Ovary (tissue), 9 donors: ENCODE data around the gene OR10J1. TPM values are rescaled to one million over a fixed set of nuclear protein-coding genes. Genes with fewer than 3 reads are reported as not detected.

Experiments
- DNase-seq, 5 donors: peaks; one replicate each; pipeline ENCODE4 v3.0.0-alpha.2; 2019 to 2020
- H3K27ac ChIP-seq, 2 donors: fragments of 200-600 bp; one replicate each; pipeline versions ENCODE4 v1.5.1 to v1.8.0; 2019 to 2022
- H3K27me3 ChIP-seq: fragments of 200-600 bp; one replicate; pipeline ENCODE4 v1.8.0; 2022
- H3K36me3 ChIP-seq: fragments of 200-600 bp; sonication (generic); one replicate; pipeline ENCODE4 v1.5.1; 2019
- H3K4me1 ChIP-seq: one replicate; pipeline ENCODE4 v1.8.1; 2013; ENCODE audit warnings: mild to moderate bottlenecking, moderate library complexity; ENCODE audit not compliant: insufficient read depth
- H3K4me3 ChIP-seq: fragments of 200-600 bp; sonication (generic); one replicate; pipeline ENCODE4 v1.5.1; 2017
- H3K9me3 ChIP-seq, 2 donors: fragments of 200-600 bp in 1 of 2; sonication (generic) in 1 of 2; one replicate each; pipeline versions ENCODE4 v1.5.1 to v1.8.1; 2013 to 2019; ENCODE audit warnings: mild to moderate bottlenecking in 1 of 2, moderate library complexity in 1 of 2
- EP300 ChIP-seq: sonication (generic); formaldehyde crosslinking; IDR thresholded peaks from one replicate; pipeline ENCODE4 v1.6.1; 2017; ENCODE audit warnings: antibody characterized with exemption
- POLR2A ChIP-seq: fragments of 450-650 bp; IDR thresholded peaks from one replicate; pipeline ENCODE4 v1.6.1; 2017; ENCODE audit warnings: antibody characterized with exemption, mild to moderate bottlenecking, moderate library complexity
- WGBS, 3 donors: extraction: QIAGEN DNeasy Blood & Tissue Kit in 1 of 3; methylation state at CpG; one replicate each; pipeline versions ENCODE4 v1.1.5 to v1.1.7; 2013 to 2017; 5-methylcytosine and 5-hydroxymethylcytosine counted together
- intact Hi-C, 4 donors: fragments of 100-400 bp; cut with DNase I; formaldehyde crosslinking; loops; one replicate each; pipeline versions ENCODE4 v1.11.0 to v1.15.1; 2022 to 2023
- polyA plus RNA-seq, 2 donors: library from polyadenylated mRNA; stranded (reverse); fragments of 200-250 nt in 1 of 2; fragments of 350-450 nt in 1 of 2; fragmentation: Illumina TruSeq in 1 of 2; extraction: RNeasy Lipid Tissue Mini Kit (QIAGEN cat#74804) in 1 of 2; gene quantifications; one replicate each; pipeline ENCODE4 v1.2.3, GENCODE V29; 2013 to 2014
- total RNA-seq, 7 donors: library from RNA; depleted of rRNA in 2 of 7; stranded (reverse); fragments of >200 nt in 2 of 7; fragmentation: NEBNext Ultra II Directional in 3 of 7; extraction: Animal tissue kit (Norgen Biotek cat#: 25700) in 3 of 7; gene quantifications; one replicate each; pipeline versions ENCODE4 v1.1.0 to v1.2.4, GENCODE V29; 2016 to 2023
- TF ChIP-seq, protein P1 (sequence below), 3 donors: fragments of 450-650 bp in 2 of 3; fragments of 200-600 bp in 1 of 3; IDR thresholded peaks; one replicate each; pipeline versions ENCODE4 v1.5.1 to v1.8.0; 2016 to 2022; ENCODE audit warnings: antibody characterized with exemption in 3 of 3, mild to moderate bottlenecking in 1 of 3
- donor health status: DM: no; HTN: no; CAD: no; lungs with moderate emphysema.
- donor health status: DM: no; HTN: no; CAD: no.
- donor health status: Bipolar disorder and iron deficiency.
- donor health status: DM: yes; HTN: yes; CAD: no.
- donor health status: DM: no; HTN: no; CAD: no.
- donor health status: DM: yes; HTN: yes; CAD: no.

OR10J1 gene
- total and polyA plus RNA-seq, 9 donors = not detected

DNA sequence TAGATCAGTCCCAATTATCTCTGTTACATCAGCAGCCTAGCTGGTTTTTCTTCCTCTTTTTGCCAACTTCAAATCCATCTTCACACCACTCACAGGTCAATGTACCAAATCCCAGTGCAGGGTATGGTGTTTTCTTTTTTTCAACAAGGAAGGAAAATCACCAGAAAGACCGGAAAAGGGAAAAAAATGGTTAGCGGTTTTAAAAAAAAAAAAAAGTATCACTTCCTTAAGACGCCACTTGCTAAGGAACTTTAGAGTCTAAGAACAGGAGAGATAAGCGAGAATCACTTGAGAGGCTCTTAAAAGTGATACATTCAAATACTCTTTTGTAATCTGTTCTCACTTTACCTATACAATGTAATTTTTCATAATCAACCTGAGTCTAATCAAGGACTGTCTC lies 3.1 kb upstream of the OR10J1 start:
- Histone ChIP-seq H3K36me3 (no peaks in the 10 kb centered on the region), H3K27me3 (no peaks in the 10 kb centered on the region), H3K4me3 (no peak overlapping the region), H3K27ac (no peak overlapping the region), H3K4me1 (no peaks in the 10 kb centered on the region), H3K9me3 (no peaks in the 10 kb centered on the region)
- WGBS, 3 donors = 62 to 76% (median 65%) methylated on average over 4 of the region's 4 CpGs
- intact Hi-C loops = no loop called here
- no peak for DNase-seq
- TF ChIP-seq EP300 (no peak), POLR2A (no peak)
- TF ChIP-seq, protein P1, sequence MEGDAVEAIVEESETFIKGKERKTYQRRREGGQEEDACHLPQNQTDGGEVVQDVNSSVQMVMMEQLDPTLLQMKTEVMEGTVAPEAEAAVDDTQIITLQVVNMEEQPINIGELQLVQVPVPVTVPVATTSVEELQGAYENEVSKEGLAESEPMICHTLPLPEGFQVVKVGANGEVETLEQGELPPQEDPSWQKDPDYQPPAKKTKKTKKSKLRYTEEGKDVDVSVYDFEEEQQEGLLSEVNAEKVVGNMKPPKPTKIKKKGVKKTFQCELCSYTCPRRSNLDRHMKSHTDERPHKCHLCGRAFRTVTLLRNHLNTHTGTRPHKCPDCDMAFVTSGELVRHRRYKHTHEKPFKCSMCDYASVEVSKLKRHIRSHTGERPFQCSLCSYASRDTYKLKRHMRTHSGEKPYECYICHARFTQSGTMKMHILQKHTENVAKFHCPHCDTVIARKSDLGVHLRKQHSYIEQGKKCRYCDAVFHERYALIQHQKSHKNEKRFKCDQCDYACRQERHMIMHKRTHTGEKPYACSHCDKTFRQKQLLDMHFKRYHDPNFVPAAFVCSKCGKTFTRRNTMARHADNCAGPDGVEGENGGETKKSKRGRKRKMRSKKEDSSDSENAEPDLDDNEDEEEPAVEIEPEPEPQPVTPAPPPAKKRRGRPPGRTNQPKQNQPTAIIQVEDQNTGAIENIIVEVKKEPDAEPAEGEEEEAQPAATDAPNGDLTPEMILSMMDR (IDR thresholded peaks at IDR 0.05) = no peak

DNA sequence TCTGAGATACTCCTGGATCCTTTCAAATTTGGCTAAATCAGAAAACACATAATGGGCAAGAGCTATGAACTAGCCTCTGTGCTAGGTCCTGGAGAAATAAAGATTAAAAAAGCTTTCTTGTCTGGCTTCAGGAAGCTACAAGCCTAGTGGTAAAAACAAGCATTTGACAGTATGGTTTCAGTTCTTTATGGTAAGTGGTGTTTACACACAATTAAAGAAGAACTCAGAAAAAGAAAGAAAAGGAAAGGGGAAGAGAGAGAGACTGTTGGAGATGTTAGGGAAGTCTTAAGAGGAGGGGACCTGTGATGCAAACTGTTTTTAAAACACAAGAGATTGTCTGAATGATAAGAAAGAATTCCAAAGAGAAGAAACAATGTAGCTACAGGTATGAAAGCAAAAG lies 1.8 kb downstream of the OR10J1 start:
- H3K9me3 ChIP-seq = no peaks in the 10 kb centered on the region

DNA sequence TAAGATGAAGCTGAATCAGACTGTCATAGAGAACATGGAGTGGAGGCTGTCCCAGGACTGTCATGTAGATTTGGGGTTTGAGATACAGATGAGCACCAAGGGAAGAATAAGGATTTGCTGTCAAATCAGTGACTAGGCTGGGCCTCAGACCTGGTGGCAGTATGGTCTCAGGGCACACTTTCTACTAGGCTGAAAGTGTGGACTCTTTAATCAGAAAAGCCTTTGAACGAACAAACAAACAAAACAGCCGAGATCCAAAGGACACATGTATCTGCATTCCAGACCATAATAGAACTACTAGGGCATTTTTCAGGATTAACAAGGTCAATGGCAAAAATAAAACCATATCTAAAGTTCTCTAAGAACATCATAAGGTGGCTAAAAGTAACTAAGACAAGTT lies 2.9 kb downstream of the OR10J1 start:
- no peaks in the 10 kb centered on the region for H3K27me3 ChIP-seq
- no peak overlapping the region for H3K4me3 ChIP-seq
- TF ChIP-seq POLR2A (no peak), EP300 (no peak)
- TF ChIP-seq, protein P1 (IDR thresholded peaks at IDR 0.05) = no peak
- H3K36me3 ChIP-seq = no peaks in the 10 kb centered on the region
- WGBS, 3 donors = 33 to 71% (median 50%) methylated on average over 2 of the region's 2 CpGs
- no peaks in the 10 kb centered on the region for H3K4me1 ChIP-seq
- no peak overlapping the region for H3K27ac ChIP-seq
- DNase-seq = no peak
- no peaks in the 10 kb centered on the region for H3K9me3 ChIP-seq
- intact Hi-C loops = no loop called here

More for the DNA sequence above, 1.8 kb downstream of the OR10J1 start:
- Histone ChIP-seq H3K27ac (no peak overlapping the region), H3K27me3 (no peaks in the 10 kb centered on the region), H3K4me1 (no peaks in the 10 kb centered on the region), H3K4me3 (no peak overlapping the region), H3K36me3 (no peaks in the 10 kb centered on the region)
- TF ChIP-seq EP300 (no peak), POLR2A (no peak)
- TF ChIP-seq, protein P1 (IDR thresholded peaks at IDR 0.05) = no peak
- DNase-seq = no peak
- intact Hi-C loops = no loop called here

DNA sequence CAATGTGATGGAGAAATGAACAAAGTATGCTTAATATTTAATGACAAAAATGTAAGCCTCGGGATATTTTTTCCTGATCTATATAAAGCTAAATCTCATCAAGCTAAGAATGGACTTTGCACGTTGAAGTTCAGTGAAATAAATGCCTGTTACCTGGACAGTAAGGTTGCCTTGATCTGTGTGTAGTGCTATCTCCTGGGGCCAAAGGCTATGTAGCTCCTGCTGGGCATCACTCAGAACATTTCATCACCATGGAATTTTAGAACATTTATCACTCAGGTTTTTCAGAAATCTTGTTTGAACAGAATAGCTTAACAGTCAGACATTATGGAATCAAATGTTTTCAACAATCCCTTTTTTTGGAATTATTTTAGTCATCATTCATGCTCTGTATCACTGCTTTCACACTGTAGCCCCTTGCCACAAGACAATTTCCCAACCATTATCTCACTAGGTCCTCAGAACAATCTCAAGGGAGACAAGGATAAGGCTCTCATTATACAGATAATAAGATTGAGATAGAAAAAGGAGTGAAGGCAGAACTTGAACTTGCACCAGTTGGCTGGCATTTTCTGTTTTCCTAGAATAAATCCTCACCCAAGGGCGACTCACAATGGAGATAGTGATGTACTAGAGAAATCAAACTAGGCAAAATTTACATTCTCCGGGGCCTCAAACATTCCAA lies 3.7 kb downstream of the OR10J1 start:
- WGBS, 3 donors = 42 to 73% (median 45%) methylated on average over 4 of the region's 4 CpGs
- no peaks in the 10 kb centered on the region for H3K36me3 ChIP-seq
- H3K4me1 ChIP-seq = no peaks in the 10 kb centered on the region
- H3K27ac ChIP-seq = no peak overlapping the region
- TF ChIP-seq EP300 = no peak
- TF ChIP-seq POLR2A = no peak
- TF ChIP-seq, protein P1 (IDR thresholded peaks at IDR 0.05) = no peak
- DNase-seq = no peak
- intact Hi-C loops = no loop called here
- no peak overlapping the region for H3K4me3 ChIP-seq
- no peaks in the 10 kb centered on the region for H3K27me3 ChIP-seq
- H3K9me3 ChIP-seq = no peaks in the 10 kb centered on the region
